GM18909 (cell line): Measurements from ENCODE around the gene DGKD.

Experiments
- ATAC-seq: cut with Tn5 transposase; IDR thresholded peaks from one replicate; pipeline ENCODE4 v1.9.1; 2021; ENCODE audit warnings: mild to moderate bottlenecking; ENCODE audit not compliant: unreplicated experiment, poor library complexity

Gene DGKD

GRCh38 chr2:233338046-233338445, 16.2 kb upstream of the DGKD start:
- no peak for ATAC-seq

GRCh38 chr2:233338812-233339368, 15.4 kb upstream of the DGKD start:
- no peak for ATAC-seq

GRCh38 chr2:233339427-233339826, 14.9 kb upstream of the DGKD start:
- no peak for ATAC-seq

- no peak for ATAC-seq
These were observed 13.0 kb upstream of the DGKD start for GRCh38 chr2:233341296-233341695.

GRCh38 chr2:233342301-233342700, 12.0 kb upstream of the DGKD start:
- ATAC-seq = no peak

- no peak for ATAC-seq
These were observed 11.1 kb upstream of the DGKD start for GRCh38 chr2:233343171-233343705.

- ATAC-seq = no peak
These were observed 7.9 kb upstream of the DGKD start for GRCh38 chr2:233346376-233346775.

GRCh38 chr2:233346930-233347329, 7.4 kb upstream of the DGKD start:
- no peak for ATAC-seq

- ATAC-seq = peak; percentile 66
These were observed 5.0 kb upstream of the DGKD start for GRCh38 chr2:233349005-233349998.

GRCh38 chr2:233350708-233351107, 3.6 kb upstream of the DGKD start:
- ATAC-seq = no peak

GRCh38 chr2:233351423-233351822, 2.9 kb upstream of the DGKD start:
- no peak for ATAC-seq

- no peak for ATAC-seq
These were observed 2.0 kb upstream of the DGKD start for GRCh38 chr2:233352141-233352842.

GRCh38 chr2:233353101-233353768, 1.1 kb upstream of the DGKD start:
- ATAC-seq = peak; percentile 1

GRCh38 chr2:233354500-233354924, 218 bp downstream of the DGKD start:
- ATAC-seq = peak; percentile 43

- peak; percentile 14 for ATAC-seq
These were observed 779 bp downstream of the DGKD start for GRCh38 chr2:233354971-233355574.

- no peak for ATAC-seq
These were observed 1.6 kb downstream of the DGKD start for GRCh38 chr2:233355916-233356315.

GRCh38 chr2:233356546-233357308, 2.4 kb downstream of the DGKD start:
- ATAC-seq = no peak

GRCh38 chr2:233358335-233358734, 4.0 kb downstream of the DGKD start:
- no peak for ATAC-seq

GRCh38 chr2:233358947-233359346, 4.7 kb downstream of the DGKD start:
- ATAC-seq = no peak
